ENCODE measurements around the gene ZNF407.

Gene ZNF407

GRCh38 chr18:74870950-74871349 is 273.3 kb downstream of the ZNF407 start:
- ChIA-PET POLR2A (no interaction called here), CTCF (no interaction called here)
- DNase-seq (ENCODE audit: extremely low spot score): no peak

GRCh38 chr18:74873629-74874028 is 276.0 kb downstream of the ZNF407 start:
- DNase-seq (ENCODE audit: extremely low spot score): no peak
- ChIA-PET POLR2A (interaction anchor here (0.5 kb wide), 1 partner anchor 335 kb away, joined by 3 read pairs; the partner anchor contains the start of gene PTGR3), CTCF (no interaction called here)
- no peak for TF ChIP-seq CTCF (IDR thresholded peaks at IDR 0.05; ENCODE audit: control extremely low read depth, extremely low read depth, low read depth, missing control alignments)

More at GRCh38 chr18:74870950-74871349, 273.3 kb downstream of the ZNF407 start:
- TF ChIP-seq CTCF (IDR thresholded peaks at IDR 0.05; ENCODE audit: control extremely low read depth, extremely low read depth, low read depth, missing control alignments): no peak

GRCh38 chr18:74874351-74874750 is 276.7 kb downstream of the ZNF407 start:
- DNase-seq (ENCODE audit: extremely low spot score): no peak
- TF ChIP-seq CTCF (IDR thresholded peaks at IDR 0.05; ENCODE audit: control extremely low read depth, extremely low read depth, low read depth, missing control alignments): no peak
- CTCF ChIA-PET: interaction anchor here (1.0 kb wide), 1 partner anchor 19 kb away, joined by 3 read pairs; no protein-coding TSS in a partner anchor
- POLR2A ChIA-PET: no interaction called here

GRCh38 chr18:74876630-74877243 is 279.1 kb downstream of the ZNF407 start:
- ChIA-PET CTCF (no interaction called here), POLR2A (no interaction called here)
- no peak for DNase-seq (ENCODE audit: extremely low spot score)
- no peak for TF ChIP-seq CTCF (IDR thresholded peaks at IDR 0.05; ENCODE audit: control extremely low read depth, extremely low read depth, low read depth, missing control alignments)

GRCh38 chr18:74878267-74878666 is 280.6 kb downstream of the ZNF407 start:
- DNase-seq (ENCODE audit: extremely low spot score): no peak
- CTCF ChIA-PET: interaction anchor here (1.2 kb wide), 1 partner anchor 49 kb away, joined by 3 read pairs; no protein-coding TSS in a partner anchor
- POLR2A ChIA-PET: no interaction called here
- TF ChIP-seq CTCF (IDR thresholded peaks at IDR 0.05; ENCODE audit: control extremely low read depth, extremely low read depth, low read depth, missing control alignments): no peak

GRCh38 chr18:74880706-74881278 is 283.1 kb downstream of the ZNF407 start:
- DNase-seq (ENCODE audit: extremely low spot score): no peak
- ChIA-PET CTCF (interaction anchor here (1.3 kb wide), 1 partner anchor 17 kb away, joined by 3 read pairs; no protein-coding TSS in a partner anchor), POLR2A (no interaction called here)
- no peak for TF ChIP-seq CTCF (IDR thresholded peaks at IDR 0.05; ENCODE audit: control extremely low read depth, extremely low read depth, low read depth, missing control alignments)

Measured in GM10248 (cell line).